Panc1 (cell line): ENCODE results near the gene PARD3. TPM values are rescaled to one million over a fixed set of nuclear protein-coding genes. Genes with fewer than 3 reads are reported as not detected.

ENCODE experiments used
- ATAC-seq: fragments of 200-7000 bp; cut with Tn5 transposase; 2 replicates; pipeline ENCODE4 v1.9.1; 2020; ENCODE audit warnings: mild to moderate bottlenecking, moderate library complexity
- BruUV-seq: library from RNA; stranded (reverse); fragments of 400-500 nt; replicated peaks from 2 replicates; lab custom pipeline; 2021; lab: Mats Ljungman, UMichigan
- CTCF ChIA-PET: fragments of 300-600 bp; sonication (Branson Sonifier 250); formaldehyde crosslinking; loops from one replicate; lab custom pipeline; 2022; ENCODE audit warnings: antibody characterized with exemption; lab: Charles Lee
- POLR2A ChIA-PET: fragments of 300-600 bp; sonication (Branson Sonifier 250); formaldehyde crosslinking; loops from one replicate; lab custom pipeline; 2022; ENCODE audit warnings: antibody characterized with exemption; lab: Charles Lee
- DNase-seq: peaks from one replicate; pipeline ENCODE4 v3.0.0-alpha.2; 2010; ENCODE audit warnings: low read depth, low spot score
- H3K27ac ChIP-seq: 2 replicates; pipeline ENCODE4 v1.5.1; 2011; ENCODE audit warnings: mild to moderate bottlenecking, low read length, inconsistent platforms
- H3K27me3 ChIP-seq: fragments of 200-500 bp; sonication (Bioruptor generic); 2 replicates; pipeline ENCODE4 v1.6.0; 2014; ENCODE audit warnings: low read length, inconsistent platforms; ENCODE audit not compliant: control insufficient read depth, insufficient read depth
- H3K36me3 ChIP-seq: fragments of 200-500 bp; sonication (Bioruptor generic); 2 replicates; pipeline ENCODE4 v1.5.1; 2014; ENCODE audit warnings: inconsistent platforms, mild to moderate bottlenecking, low read length, moderate library complexity; ENCODE audit not compliant: control insufficient read depth, insufficient read depth
- H3K4me1 ChIP-seq: 2 replicates; pipeline ENCODE4 v1.5.1; 2011; ENCODE audit warnings: inconsistent platforms, mild to moderate bottlenecking, low read length, moderate library complexity; ENCODE audit not compliant: control insufficient read depth, insufficient read depth
- H3K4me3 ChIP-seq, 2 experiments: 2 replicates each; pipeline ENCODE4 v1.5.1; 2011 to 2012; ENCODE audit warnings: low read depth in 2 of 2, low read length in 2 of 2, mild to moderate bottlenecking in 2 of 2, inconsistent platforms in 1 of 2, moderate library complexity in 1 of 2
- H3K9me3 ChIP-seq: fragments of 200-500 bp; sonication (Bioruptor generic); 2 replicates; pipeline ENCODE4 v1.5.1; 2014; ENCODE audit warnings: low read depth, mild to moderate bottlenecking, inconsistent platforms, low read length, moderate library complexity; ENCODE audit not compliant: control insufficient read depth, insufficient read depth
- CTCF ChIP-seq: fragments of 450-650 bp; IDR thresholded peaks from 2 replicates; pipeline ENCODE4 v1.5.1; 2017; ENCODE audit warnings: mild to moderate bottlenecking
- POLR2AphosphoS5 ChIP-seq: IDR thresholded peaks from 2 replicates; pipeline ENCODE4 v1.6.1; 2012; ENCODE audit warnings: mild to moderate bottlenecking, low read depth, low read length, moderate library complexity
- REST ChIP-seq, 2 experiments: IDR thresholded peaks; 2 replicates each; pipeline ENCODE4 v1.6.1; 2011 to 2012; ENCODE audit warnings: low read depth in 2 of 2, control low read depth in 1 of 2, low read length in 1 of 2, mild to moderate bottlenecking in 1 of 2, moderate library complexity in 1 of 2; ENCODE audit not compliant: insufficient read depth in 1 of 2
- SIN3A ChIP-seq: IDR thresholded peaks from 2 replicates; pipeline ENCODE4 v1.6.1; 2012; ENCODE audit warnings: low read depth, mild to moderate bottlenecking, low read length, moderate library complexity, borderline replicate concordance; ENCODE audit not compliant: insufficient read depth
- TCF7L2 ChIP-seq: IDR thresholded peaks from 2 replicates; pipeline ENCODE4 v1.6.1; 2011; ENCODE audit warnings: mild to moderate bottlenecking, low read depth, low read length, inconsistent platforms
- in situ Hi-C: cut with HindIII; loops from 2 replicates; pipeline ENCODE4 v1.10.0; 2016; ENCODE audit warnings: low sequenced_read_pairs, low pct_unique_long_range_greater_than_20kb
- intact Hi-C: fragments of 100-400 bp; cut with micrococcal nuclease; formaldehyde crosslinking; loops from one replicate; pipeline ENCODE4 v1.10.0; 2022; ENCODE audit not compliant: unreplicated experiment
- total RNA-seq: library from RNA; stranded (reverse); gene quantifications from one replicate; pipeline ENCODE4 v1.2.1, GENCODE V29; 2021; ENCODE audit not compliant: unreplicated experiment

PARD3 gene
- total RNA-seq, 1 experiment from 2014 or later: 29.8 TPM

- POLR2A ChIA-PET: no interaction called here
Observed at GRCh38 chr10:34172936-34173533, 642.1 kb downstream of the PARD3 start.

GRCh38 chr10:34171957-34172527 lies 643.1 kb downstream of the PARD3 start:
- Histone ChIP-seq H3K4me1 (no peaks in the 10 kb centered on the region), H3K27me3 (no peaks in the 10 kb centered on the region), H3K27ac (no peak overlapping the region), H3K9me3 (no peaks in the 10 kb centered on the region), H3K36me3 (no peaks in the 10 kb centered on the region), H3K4me3 (no peak overlapping the region)
- intact Hi-C loops (no loop called here), in situ Hi-C loops (no loop called here)
- BruUV-seq: no TSS peak
- TF ChIP-seq REST (IDR thresholded peaks at IDR 0.05; ENCODE audit: insufficient read depth in 1 of 2, low read depth in 2 of 2, low read length in 1 of 2) (no peak), SIN3A (no peak), CTCF (no peak), POLR2AphosphoS5 (no peak), TCF7L2 (no peak)
- DNase-seq (no peak), ATAC-seq (no peak)
- CTCF ChIA-PET: no interaction called here
- POLR2A ChIA-PET: no interaction called here

More at GRCh38 chr10:34172936-34173533, 642.1 kb downstream of the PARD3 start:
- DNase-seq (no peak), ATAC-seq (no peak)
- in situ Hi-C loops: no loop called here
- no peak overlapping the region for H3K27ac ChIP-seq
- no peaks in the 10 kb centered on the region for H3K27me3 ChIP-seq
- CTCF ChIA-PET: no interaction called here
- no peaks in the 10 kb centered on the region for H3K9me3 ChIP-seq
- no peak overlapping the region for H3K4me3 ChIP-seq
- no peak for TF ChIP-seq CTCF
- no peak for TF ChIP-seq POLR2AphosphoS5
- TF ChIP-seq TCF7L2: no peak
- no peak for TF ChIP-seq REST (IDR thresholded peaks at IDR 0.05; ENCODE audit: insufficient read depth in 1 of 2, low read depth in 2 of 2, low read length in 1 of 2)
- no peak for TF ChIP-seq SIN3A
- no peaks in the 10 kb centered on the region for H3K4me1 ChIP-seq
- no TSS peak for BruUV-seq
- H3K36me3 ChIP-seq: no peaks in the 10 kb centered on the region
- intact Hi-C loops: no loop called here
